ENCODE data around the gene COLEC11.

COLEC11 gene

GRCh38 chr2:3679180-3679579 lies 84.3 kb downstream of the COLEC11 start:
- no peak for DNase-seq

GRCh38 chr2:3679616-3680393 lies 84.9 kb downstream of the COLEC11 start:
- no peak for DNase-seq

GRCh38 chr2:3680548-3681345 lies 85.8 kb downstream of the COLEC11 start:
- no peak for DNase-seq

- no peak for DNase-seq
Measured at GRCh38 chr2:3681625-3682024, 86.7 kb downstream of the COLEC11 start.

GRCh38 chr2:3682811-3683210 lies 87.9 kb downstream of the COLEC11 start:
- DNase-seq, result no peak

GRCh38 chr2:3683748-3684454 lies 89.0 kb downstream of the COLEC11 start:
- no peak for DNase-seq

- DNase-seq, result no peak
Measured at GRCh38 chr2:3689998-3690748, 95.3 kb downstream of the COLEC11 start.

- DNase-seq, result no peak
Measured at GRCh38 chr2:3692375-3692774, 97.5 kb downstream of the COLEC11 start.

All from CD4-positive, alpha-beta T cell treated with Interleukin-6 for 4 hours (primary cell).